Colonic mucosa (tissue), 4 donors: ENCODE data around the gene FAM78A. TPM values are rescaled to one million over a fixed set of nuclear protein-coding genes. Genes with fewer than 3 reads are reported as not detected.

Experiments used
- DNase-seq: peaks from one replicate; pipeline ENCODE4 v3.0.0-alpha.2; 2020
- H3K27ac ChIP-seq: fragments of 200-600 bp; one replicate; pipeline ENCODE4 v1.8.0; 2021
- H3K27me3 ChIP-seq: fragments of 200-600 bp; one replicate; pipeline ENCODE4 v1.8.0; 2021
- H3K36me3 ChIP-seq: fragments of 200-600 bp; one replicate; pipeline ENCODE4 v1.8.0; 2021
- H3K4me1 ChIP-seq: fragments of 200-600 bp; one replicate; pipeline ENCODE4 v1.8.0; 2021; ENCODE audit warnings: mild to moderate bottlenecking
- H3K4me3 ChIP-seq: fragments of 200-600 bp; one replicate; pipeline ENCODE4 v1.8.0; 2021
- H3K9ac ChIP-seq, 2 donors: one replicate each; pipeline ENCODE4 v1.7.0; 2013; ENCODE audit warnings: control low read depth in 2 of 2, low read depth in 2 of 2, low read length in 2 of 2
- H3K9me3 ChIP-seq: fragments of 200-600 bp; one replicate; pipeline ENCODE4 v1.8.0; 2021
- intact Hi-C: fragments of 100-400 bp; cut with DNase I; formaldehyde crosslinking; loops from one replicate; pipeline ENCODE4 v1.14.1; 2022
- total RNA-seq, 2 donors: library from RNA; stranded (reverse); fragmentation: NEBNext Ultra II Directional in 1 of 2; extraction: Animal tissue kit (Norgen Biotek cat#: 25700) in 1 of 2; gene quantifications; one replicate each; pipeline ENCODE4 v1.2.1, GENCODE V29; 2021
- TF ChIP-seq, protein P1 (sequence below): fragments of 200-600 bp; IDR thresholded peaks from one replicate; pipeline ENCODE4 v1.8.0; 2022; ENCODE audit warnings: antibody characterized with exemption, mild to moderate bottlenecking
- donor health status: healthy.
- donor health status: DM: no; HTN: no; CAD: no.
- donor health status: DM: no; HTN: no; CAD: no.

Gene FAM78A
- total RNA-seq, 2 donors from 2014 or later = 1.5 to 2.0 TPM

DNA sequence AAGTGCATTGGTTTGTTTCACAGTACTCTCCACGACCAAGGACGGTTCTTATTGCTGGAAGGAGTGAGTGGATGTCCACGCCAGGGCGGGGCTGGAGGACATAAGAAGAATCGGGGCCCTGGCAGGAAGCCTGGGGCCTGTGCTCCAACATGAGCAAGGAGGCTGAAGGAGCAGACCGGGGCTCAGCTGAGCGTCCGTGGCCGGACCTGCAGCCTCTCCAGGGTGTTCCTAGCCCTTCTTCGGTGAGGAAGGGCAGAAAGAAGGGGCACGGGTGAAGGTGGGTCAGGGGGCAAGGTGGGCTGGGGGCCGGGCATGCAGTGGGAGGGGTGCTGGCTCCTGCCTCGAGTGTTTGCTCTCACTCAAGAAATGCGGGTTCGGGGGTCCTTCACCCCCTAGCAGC, 18.1 kb downstream of the FAM78A start:
- H3K27ac ChIP-seq = no peak overlapping the region
- H3K9ac ChIP-seq = no peak overlapping the region
- H3K9me3 ChIP-seq = no peaks in the 10 kb centered on the region
- H3K4me3 ChIP-seq = no peak overlapping the region
- DNase-seq = no peak
- TF ChIP-seq, protein P1, sequence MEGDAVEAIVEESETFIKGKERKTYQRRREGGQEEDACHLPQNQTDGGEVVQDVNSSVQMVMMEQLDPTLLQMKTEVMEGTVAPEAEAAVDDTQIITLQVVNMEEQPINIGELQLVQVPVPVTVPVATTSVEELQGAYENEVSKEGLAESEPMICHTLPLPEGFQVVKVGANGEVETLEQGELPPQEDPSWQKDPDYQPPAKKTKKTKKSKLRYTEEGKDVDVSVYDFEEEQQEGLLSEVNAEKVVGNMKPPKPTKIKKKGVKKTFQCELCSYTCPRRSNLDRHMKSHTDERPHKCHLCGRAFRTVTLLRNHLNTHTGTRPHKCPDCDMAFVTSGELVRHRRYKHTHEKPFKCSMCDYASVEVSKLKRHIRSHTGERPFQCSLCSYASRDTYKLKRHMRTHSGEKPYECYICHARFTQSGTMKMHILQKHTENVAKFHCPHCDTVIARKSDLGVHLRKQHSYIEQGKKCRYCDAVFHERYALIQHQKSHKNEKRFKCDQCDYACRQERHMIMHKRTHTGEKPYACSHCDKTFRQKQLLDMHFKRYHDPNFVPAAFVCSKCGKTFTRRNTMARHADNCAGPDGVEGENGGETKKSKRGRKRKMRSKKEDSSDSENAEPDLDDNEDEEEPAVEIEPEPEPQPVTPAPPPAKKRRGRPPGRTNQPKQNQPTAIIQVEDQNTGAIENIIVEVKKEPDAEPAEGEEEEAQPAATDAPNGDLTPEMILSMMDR = no peak
- no peaks in the 10 kb centered on the region for H3K36me3 ChIP-seq
- no peaks in the 10 kb centered on the region for H3K4me1 ChIP-seq
- H3K27me3 ChIP-seq = no peaks in the 10 kb centered on the region
- intact Hi-C loops = no loop called here

DNA sequence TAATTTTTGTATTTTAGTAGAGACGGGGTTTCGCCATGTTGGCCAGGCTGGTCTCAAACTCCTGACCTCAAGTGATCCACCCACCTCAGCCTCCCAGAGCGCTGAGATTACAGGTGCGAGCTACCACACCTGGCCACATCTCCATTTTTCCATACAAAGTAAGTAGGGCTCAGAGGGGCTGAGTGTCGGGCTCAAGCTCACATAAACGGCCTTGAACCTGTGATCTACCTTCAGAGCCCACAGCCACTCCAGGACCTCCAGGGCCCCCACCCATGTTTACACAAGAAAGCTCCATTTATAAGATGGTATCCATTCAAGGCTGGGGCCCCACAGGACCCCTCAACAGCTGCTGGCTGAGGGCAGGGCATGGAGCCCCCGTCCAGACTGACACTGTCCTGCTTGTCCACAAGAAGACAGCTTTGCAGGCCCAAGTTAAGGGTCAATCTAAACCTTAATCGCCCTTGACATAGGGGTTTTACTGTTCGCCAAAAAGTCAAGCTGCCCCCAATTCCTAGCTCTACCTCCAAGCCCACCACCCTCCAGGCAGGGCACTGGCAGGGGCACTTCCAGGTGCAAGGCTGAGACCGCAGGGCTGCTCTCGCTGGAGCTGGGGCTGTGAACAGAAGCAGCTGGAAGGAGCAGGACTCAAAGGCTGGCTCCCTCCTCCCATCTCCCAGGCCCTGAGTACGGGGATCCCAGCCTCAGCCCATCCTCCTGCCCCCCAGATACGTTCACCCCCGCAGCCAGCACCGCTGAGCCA, 18.9 kb downstream of the FAM78A start:
- Histone ChIP-seq H3K9me3 (no peaks in the 10 kb centered on the region), H3K9ac (no peak overlapping the region), H3K36me3 (no peaks in the 10 kb centered on the region), H3K4me3 (no peak overlapping the region), H3K27ac (peak overlapping the region; percentile 63), H3K4me1 (no peaks in the 10 kb centered on the region), H3K27me3 (no peaks in the 10 kb centered on the region)
- DNase-seq = no peak
- TF ChIP-seq, protein P1 = no peak
- intact Hi-C loops = no loop called here

DNA sequence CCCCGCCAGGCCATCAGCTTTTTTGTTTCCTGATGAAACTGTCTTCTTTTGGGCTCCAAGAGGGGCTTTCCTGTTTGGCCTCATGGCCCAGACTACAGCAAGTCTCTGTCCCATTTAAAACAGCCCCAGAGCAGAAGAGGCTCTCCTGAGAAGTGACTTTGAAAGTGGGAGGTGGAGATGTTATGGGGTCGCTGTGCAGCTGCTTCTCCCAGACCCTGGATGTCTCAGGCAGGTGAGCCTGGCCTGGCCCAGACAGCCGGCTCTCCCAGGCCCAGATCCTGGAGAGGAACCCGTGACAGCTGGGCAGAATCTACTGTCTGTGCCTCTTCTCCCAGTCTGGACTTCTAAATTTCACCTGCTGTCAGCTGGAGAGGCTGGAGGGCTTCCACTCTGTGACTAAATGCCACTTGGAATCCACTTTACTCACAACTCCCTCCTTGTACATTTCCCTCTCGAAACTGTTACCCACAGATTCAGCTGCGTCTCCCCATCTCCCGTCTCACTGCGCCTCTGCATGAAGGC, 20.6 kb downstream of the FAM78A start:
- Histone ChIP-seq H3K9ac (peak overlapping the region; percentile 33 to 40), H3K9me3 (no peaks in the 10 kb centered on the region), H3K4me1 (no peaks in the 10 kb centered on the region), H3K27ac (peak overlapping the region; percentile 56), H3K36me3 (no peaks in the 10 kb centered on the region), H3K4me3 (no peak overlapping the region), H3K27me3 (no peaks in the 10 kb centered on the region)
- intact Hi-C loops = no loop called here
- DNase-seq = no peak
- TF ChIP-seq, protein P1 = no peak

DNA sequence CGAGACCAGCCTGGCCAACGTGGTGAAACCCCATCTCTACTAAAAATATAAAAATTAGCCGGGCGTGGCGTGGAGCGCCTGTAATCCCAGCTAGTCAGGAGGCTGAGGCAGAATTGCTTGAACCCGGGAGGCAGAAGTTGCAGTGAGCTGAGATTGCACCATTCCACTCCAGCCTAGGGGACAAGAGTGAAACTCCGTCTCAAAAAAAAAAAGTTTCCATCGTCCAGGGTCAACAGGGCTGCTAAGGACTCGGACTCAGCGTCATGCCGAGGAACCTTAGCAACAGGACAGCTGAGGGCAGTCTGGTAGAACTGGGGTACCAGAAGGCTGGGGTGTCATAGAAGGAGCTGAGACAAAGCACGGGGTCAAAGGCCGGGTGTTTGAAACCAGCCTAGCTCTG, 21.7 kb downstream of the FAM78A start:
- H3K4me1 ChIP-seq = no peaks in the 10 kb centered on the region
- H3K9me3 ChIP-seq = no peaks in the 10 kb centered on the region
- H3K4me3 ChIP-seq = no peak overlapping the region
- H3K9ac ChIP-seq = no peak overlapping the region
- H3K27me3 ChIP-seq = no peaks in the 10 kb centered on the region
- H3K27ac ChIP-seq = peak overlapping the region; percentile 32
- TF ChIP-seq, protein P1 = no peak
- no peaks in the 10 kb centered on the region for H3K36me3 ChIP-seq
- no peak for DNase-seq
- intact Hi-C loops = no loop called here

DNA sequence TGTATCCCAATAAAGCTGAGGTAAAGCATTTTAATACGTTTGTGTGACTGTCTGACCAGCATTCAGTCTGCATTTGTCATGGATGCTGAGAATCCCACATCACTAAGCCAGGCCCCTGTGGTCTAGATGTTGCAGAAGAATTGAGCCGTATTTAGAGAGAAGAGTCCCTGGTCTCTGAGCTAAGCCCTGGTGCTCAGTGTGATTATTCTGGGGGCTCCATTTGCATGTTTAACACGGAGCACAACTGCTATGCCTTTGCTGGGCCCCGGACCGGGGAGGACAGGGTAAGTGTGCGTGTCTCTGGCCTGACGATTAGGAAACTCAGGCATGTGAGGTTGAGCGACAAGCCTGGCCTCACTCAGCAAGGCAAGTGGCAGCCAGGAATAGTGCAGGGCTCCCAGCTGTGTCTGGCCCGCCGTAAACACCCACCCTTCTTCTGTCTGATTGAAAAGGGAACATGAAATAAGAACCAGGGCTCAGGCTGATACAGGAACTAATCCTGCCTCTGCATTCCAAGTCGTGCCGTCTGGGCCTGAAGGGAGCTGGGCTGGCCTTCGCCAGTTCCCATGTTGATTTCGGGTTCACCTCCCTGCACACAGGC, 22.3 kb downstream of the FAM78A start:
- TF ChIP-seq, protein P1 = no peak
- DNase-seq = no peak
- Histone ChIP-seq H3K27me3 (no peaks in the 10 kb centered on the region), H3K9me3 (no peaks in the 10 kb centered on the region), H3K9ac (peak overlapping the region in 1 of 2 donors; percentile 19), H3K4me1 (no peaks in the 10 kb centered on the region), H3K4me3 (no peak overlapping the region), H3K36me3 (no peaks in the 10 kb centered on the region), H3K27ac (peak overlapping the region; percentile 32)
- intact Hi-C loops = no loop called here
